SU-DHL-6 (cell line): ENCODE measurements around the gene POLR1D.

ENCODE experiments used
- H2AFZ ChIP-seq: fragments of 200-600 bp; sonication (generic); 2 replicates; pipeline ENCODE4 v1.6.1; 2014; ENCODE audit warnings: low read depth, mild to moderate bottlenecking, moderate library complexity, mixed read lengths, antibody characterized with exemption, low read length; ENCODE audit not compliant: severe bottlenecking
- H3F3A ChIP-seq: fragments of 200-600 bp; shearing (Covaris generic); 2 replicates; pipeline ENCODE4 v1.6.0; 2016; ENCODE audit warnings: antibody characterized with exemption, mild to moderate bottlenecking; ENCODE audit not compliant: insufficient read depth
- H3K27ac ChIP-seq: fragments of 200-600 bp; sonication (generic); 2 replicates; pipeline ENCODE4 v1.5.1; 2016; ENCODE audit warnings: low read depth, mild to moderate bottlenecking, low read length, moderate library complexity, mixed read lengths
- H3K27me3 ChIP-seq: fragments of 200-600 bp; sonication (generic), shearing (Covaris generic); 2 replicates; pipeline ENCODE4 v1.6.0; 2014; ENCODE audit warnings: mild to moderate bottlenecking, low read length
- H3K36me3 ChIP-seq: fragments of 200-600 bp; sonication (generic); 2 replicates; pipeline ENCODE4 v1.6.1; 2014; ENCODE audit warnings: mild to moderate bottlenecking, low read length, mixed read lengths
- H3K4me2 ChIP-seq: fragments of 300-600, 200-600 bp; shearing (Covaris generic), sonication (generic); 2 replicates; pipeline ENCODE4 v1.6.0; 2014; ENCODE audit warnings: low read length, low read depth, mild to moderate bottlenecking; ENCODE audit not compliant: poor library complexity, severe bottlenecking
- H3K4me3 ChIP-seq: fragments of 200-600 bp; sonication (generic); 2 replicates; pipeline ENCODE4 v1.5.1; 2014; ENCODE audit warnings: antibody characterized with exemption, low read length, mild to moderate bottlenecking, mixed read lengths; ENCODE audit not compliant: insufficient read depth, poor library complexity, severe bottlenecking
- H3K79me2 ChIP-seq: fragments of 200-600 bp; sonication (generic); 2 replicates; pipeline ENCODE4 v1.6.1; 2014; ENCODE audit warnings: mild to moderate bottlenecking, low read length, moderate library complexity; ENCODE audit not compliant: insufficient read depth
- H3K9ac ChIP-seq: fragments of 200-600 bp; sonication (generic); 2 replicates; pipeline ENCODE4 v1.7.0; 2014; ENCODE audit warnings: mild to moderate bottlenecking, low read length
- H3K9me2 ChIP-seq: fragments of 200-600 bp; sonication (generic); replicated peaks from 2 replicates; pipeline ENCODE4 v1.6.1; 2014; ENCODE audit warnings: low read length; ENCODE audit not compliant: insufficient read depth
- H3K9me3 ChIP-seq: fragments of 200-600 bp; sonication (generic); 2 replicates; pipeline ENCODE4 v1.6.1; 2014; ENCODE audit warnings: low read length, mixed read lengths; ENCODE audit not compliant: insufficient read depth
- H4K20me1 ChIP-seq: fragments of 200-600 bp; sonication (generic); 2 replicates; pipeline ENCODE4 v1.6.1; 2014; ENCODE audit warnings: low read depth, mild to moderate bottlenecking, antibody characterized with exemption, low read length, moderate library complexity, mixed read lengths
- CTCF ChIP-seq: fragments of 200-600 bp; sonication (generic); IDR thresholded peaks from one replicate; pipeline ENCODE4 v1.5.1; 2017; ENCODE audit warnings: antibody characterized with exemption, mild to moderate bottlenecking, low read length, moderate library complexity; ENCODE audit not compliant: insufficient read depth, poor library complexity, severe bottlenecking
- EZH2phosphoT487 ChIP-seq: fragments of 200-600 bp; sonication (generic), shearing (Covaris generic); conservative IDR thresholded peaks from 2 replicates; pipeline ENCODE4 v1.6.1; 2018; ENCODE audit warnings: mild to moderate bottlenecking, antibody characterized with exemption, low read length, moderate library complexity, mixed read lengths

The POLR1D gene

GRCh38 chr13:27632214-27632613 is 10.5 kb downstream of the POLR1D start:
- no peaks in the 10 kb centered on the region for H3K9me3 ChIP-seq
- H3K9ac ChIP-seq: no peak overlapping the region
- no peak overlapping the region for H3K4me3 ChIP-seq
- no peaks in the 10 kb centered on the region for H3K9me2 ChIP-seq
- peaks cover 4% of the 10 kb centered on the region; the same call in 1 of the 2 replicates for H4K20me1 ChIP-seq
- no peaks in the 10 kb centered on the region for H3F3A ChIP-seq
- peaks cover 85% of the 10 kb centered on the region for H3K79me2 ChIP-seq
- no peak overlapping the region for H3K4me2 ChIP-seq
- peaks cover 3% of the 10 kb centered on the region; the same call in 1 of the 2 replicates for H3K36me3 ChIP-seq
- H3K27me3 ChIP-seq: no peaks in the 10 kb centered on the region
- TF ChIP-seq EZH2phosphoT487 (no peak), CTCF (no peak)
- H2AFZ ChIP-seq: no peak overlapping the region
- H3K27ac ChIP-seq: no peak overlapping the region

GRCh38 chr13:27632648-27633047 is 11.0 kb downstream of the POLR1D start:
- H3K9ac ChIP-seq: no peak overlapping the region
- no peaks in the 10 kb centered on the region for H3F3A ChIP-seq
- H3K4me2 ChIP-seq: no peak overlapping the region
- peaks cover 85% of the 10 kb centered on the region for H3K79me2 ChIP-seq
- H3K27ac ChIP-seq: no peak overlapping the region
- no peaks in the 10 kb centered on the region for H3K27me3 ChIP-seq
- H3K36me3 ChIP-seq: peaks cover 3% of the 10 kb centered on the region; the same call in 1 of the 2 replicates
- peaks cover 4% of the 10 kb centered on the region; the same call in 1 of the 2 replicates for H4K20me1 ChIP-seq
- no peak overlapping the region for H3K4me3 ChIP-seq
- TF ChIP-seq CTCF (no peak), EZH2phosphoT487 (no peak)
- H3K9me2 ChIP-seq: no peaks in the 10 kb centered on the region
- H2AFZ ChIP-seq: no peak overlapping the region
- H3K9me3 ChIP-seq: no peaks in the 10 kb centered on the region

GRCh38 chr13:27634231-27634630 is 12.5 kb downstream of the POLR1D start:
- H4K20me1 ChIP-seq: peaks cover 8% of the 10 kb centered on the region; the same call in 1 of the 2 replicates
- no peak overlapping the region for H2AFZ ChIP-seq
- no peaks in the 10 kb centered on the region for H3F3A ChIP-seq
- TF ChIP-seq CTCF (no peak), EZH2phosphoT487 (no peak)
- no peaks in the 10 kb centered on the region for H3K27me3 ChIP-seq
- H3K9me3 ChIP-seq: no peaks in the 10 kb centered on the region
- H3K9me2 ChIP-seq: no peaks in the 10 kb centered on the region
- H3K27ac ChIP-seq: no peak overlapping the region
- peaks cover 3% of the 10 kb centered on the region; the same call in 1 of the 2 replicates for H3K36me3 ChIP-seq
- no peak overlapping the region for H3K4me3 ChIP-seq
- no peak overlapping the region for H3K4me2 ChIP-seq
- H3K9ac ChIP-seq: no peak overlapping the region
- H3K79me2 ChIP-seq: peaks cover 83% of the 10 kb centered on the region
